Measurements from ENCODE around the gene FEM1C.
A peak's percentile ranks its signal among the peaks of the same experiment; 100 is the strongest.

FEM1C gene

DNA sequence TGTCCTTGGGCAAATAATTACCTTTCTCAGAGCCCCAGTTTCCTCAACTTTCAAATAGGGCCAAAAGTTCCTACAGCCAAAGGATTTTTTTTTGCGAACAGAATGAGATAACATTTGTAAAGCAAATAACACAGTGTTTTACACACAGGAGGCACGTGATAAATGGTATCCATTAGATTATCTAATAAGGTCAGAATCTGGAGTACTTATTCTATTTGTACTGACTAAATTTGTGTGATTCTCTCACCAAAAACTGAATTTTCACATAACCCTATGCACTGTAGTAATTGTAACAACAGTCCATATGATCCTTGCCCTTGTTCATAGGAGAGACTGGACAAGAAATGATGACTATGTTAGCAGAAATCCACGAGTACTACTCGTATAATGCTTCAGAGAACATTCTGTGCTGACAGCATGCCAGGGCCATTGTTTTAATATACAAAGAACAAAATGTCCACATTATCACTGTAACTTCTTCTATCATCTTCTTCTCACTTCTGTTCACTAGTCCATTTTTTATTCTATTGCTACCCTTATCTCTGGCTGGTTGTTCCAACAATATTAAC is 13.9 kb upstream of the FEM1C start:
- peak; percentile 86 for DNase-seq (ENCODE audit: low read depth)
- TF ChIP-seq CTCF (conservative IDR thresholded peaks at IDR 0.05; ENCODE audit: low read depth, low read length), result no peak
- H3K4me3 ChIP-seq (ENCODE audit: low read depth, low read length), result no peak overlapping the region

DNA sequence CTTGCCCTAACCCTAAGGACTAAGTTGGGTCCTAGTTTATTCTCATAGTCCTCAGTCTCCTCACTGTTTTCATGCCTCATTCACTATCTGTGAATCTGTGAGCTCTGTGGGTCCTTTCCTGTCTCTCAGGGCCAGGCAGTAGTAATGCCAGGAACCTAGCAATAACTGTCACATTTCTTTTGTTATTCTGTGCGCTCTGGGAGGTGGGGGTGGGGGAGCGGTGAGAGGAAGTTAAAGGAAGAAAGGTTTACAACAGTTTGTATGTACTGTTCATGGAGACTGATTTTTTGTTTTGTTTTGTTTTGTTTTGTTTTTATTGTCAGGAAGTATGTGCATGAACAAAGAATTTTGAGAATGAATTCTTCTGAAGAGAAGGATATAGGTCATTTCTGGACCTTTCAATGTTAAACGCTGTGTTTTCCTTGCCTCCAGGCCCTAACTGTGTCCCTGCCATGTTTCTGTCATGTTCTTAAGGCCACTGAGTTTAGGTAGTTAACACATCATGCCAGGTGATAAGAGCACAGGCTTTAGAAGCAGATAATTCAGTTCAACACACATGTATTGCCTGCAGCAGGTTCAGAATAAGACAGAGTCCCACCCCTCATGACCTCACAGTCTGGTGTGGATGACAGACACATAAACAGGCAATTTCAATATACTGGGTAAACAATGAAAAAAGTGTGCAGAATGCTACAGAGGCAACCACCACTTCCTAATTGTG is 13.3 kb upstream of the FEM1C start:
- no peak for TF ChIP-seq CTCF (conservative IDR thresholded peaks at IDR 0.05; ENCODE audit: low read depth, low read length)
- DNase-seq (ENCODE audit: low read depth), result peak; percentile 58
- H3K4me3 ChIP-seq (ENCODE audit: low read depth, low read length), result no peak overlapping the region

DNA sequence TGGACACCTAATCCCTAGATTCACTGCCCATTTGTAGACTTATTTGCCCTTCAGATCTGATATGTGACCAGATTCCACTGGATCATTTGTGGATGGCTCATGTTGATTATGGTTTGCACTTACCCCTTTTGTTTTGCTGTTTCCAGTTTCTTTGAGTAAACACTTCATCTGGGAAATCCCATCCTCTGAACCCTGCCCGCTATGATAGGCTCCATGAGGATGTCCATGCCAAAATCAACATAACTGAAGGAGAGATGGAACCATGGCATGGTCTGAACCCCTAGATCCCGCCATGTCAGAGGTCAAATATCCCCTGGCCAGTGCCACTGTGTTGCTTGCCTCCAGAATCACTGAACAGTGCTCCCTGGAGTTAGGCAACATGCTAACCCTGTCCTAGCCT is 11.7 kb upstream of the FEM1C start:
- no peak for TF ChIP-seq CTCF (conservative IDR thresholded peaks at IDR 0.05; ENCODE audit: low read depth, low read length)
- no peak overlapping the region for H3K4me3 ChIP-seq (ENCODE audit: low read depth, low read length)
- DNase-seq (ENCODE audit: low read depth), result no peak

- no peak for TF ChIP-seq CTCF (conservative IDR thresholded peaks at IDR 0.05; ENCODE audit: low read depth, low read length)
- DNase-seq (ENCODE audit: low read depth), result no peak
- no peak overlapping the region for H3K4me3 ChIP-seq (ENCODE audit: low read depth, low read length)
Measured at GRCh38 chr5:115555084-115555633, 10.6 kb upstream of the FEM1C start.

DNA sequence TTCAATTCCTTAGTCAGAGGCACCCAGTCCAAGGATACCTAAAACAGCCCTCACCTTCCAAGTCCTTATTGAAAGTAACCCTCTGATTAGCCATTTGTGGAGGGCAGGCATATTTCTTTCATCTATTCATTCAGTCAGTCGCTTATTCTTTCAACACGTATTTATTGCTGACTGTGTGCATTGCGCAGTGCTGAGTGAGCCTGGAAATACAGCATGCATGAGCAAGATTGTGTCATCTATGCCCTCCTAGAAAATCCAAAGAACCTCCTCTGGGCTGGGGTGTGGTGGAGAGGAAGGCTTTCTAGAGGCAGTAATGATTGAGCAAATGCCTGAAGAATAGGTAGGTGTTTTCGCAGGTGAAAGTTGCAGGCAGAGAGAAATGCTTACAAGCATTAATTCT is 8.5 kb upstream of the FEM1C start:
- TF ChIP-seq CTCF (conservative IDR thresholded peaks at IDR 0.05; ENCODE audit: low read depth, low read length), result no peak
- H3K4me3 ChIP-seq (ENCODE audit: low read depth, low read length), result no peak overlapping the region
- no peak for DNase-seq (ENCODE audit: low read depth)

- DNase-seq (ENCODE audit: low read depth), result peak; percentile 34
- no peak overlapping the region for H3K4me3 ChIP-seq (ENCODE audit: low read depth, low read length)
- no peak for TF ChIP-seq CTCF (conservative IDR thresholded peaks at IDR 0.05; ENCODE audit: low read depth, low read length)
Measured at GRCh38 chr5:115551415-115551814, 6.8 kb upstream of the FEM1C start.

GRCh38 chr5:115549154-115549553 is 4.6 kb upstream of the FEM1C start:
- peak; percentile 58 for TF ChIP-seq CTCF (conservative IDR thresholded peaks at IDR 0.05; ENCODE audit: low read depth, low read length)
- no peak overlapping the region for H3K4me3 ChIP-seq (ENCODE audit: low read depth, low read length)
- peak; percentile 56 for DNase-seq (ENCODE audit: low read depth)
